SK-N-MC (cell line): ENCODE measurements around the gene INPP5B.

Experiments
- EZH2 ChIP-seq: fragments of 200-600 bp; sonication (generic); IDR thresholded peaks from one replicate; pipeline ENCODE4 v1.6.1; 2017; ENCODE audit warnings: antibody characterized with exemption
- FOXP2 ChIP-seq: optimal IDR thresholded peaks from 2 replicates; pipeline ENCODE3; 2011; ENCODE audit warnings: mild to moderate bottlenecking, moderate library complexity; ENCODE audit not compliant: insufficient read depth; ENCODE audit errors: extremely low read length, control extremely low read depth
- POLR2AphosphoS5 ChIP-seq: IDR thresholded peaks from 2 replicates; pipeline ENCODE4 v1.6.1; 2012; ENCODE audit warnings: mild to moderate bottlenecking, low read depth, low read length, borderline replicate concordance

- TF ChIP-seq EZH2, result no peak
- TF ChIP-seq POLR2AphosphoS5, result no peak
- TF ChIP-seq FOXP2, result no peak
Measured at GRCh38 chr1:37865348-37866120, 81.3 kb downstream of the INPP5B start.
